Stimulated activated CD8-positive, alpha-beta memory T cell treated with anti-CD3 and anti-CD28 coated beads, Interleukin-4, amount 100 ng/mL, for 1 hour (primary cell): ENCODE data around the gene BRD3.

ENCODE experiments used
- DNase-seq, 2 donors: peaks; one replicate each; pipeline ENCODE4 v3.0.0-alpha.2; 2020; ENCODE audit warnings: low read depth in 2 of 2, low spot score in 1 of 2

Gene BRD3

DNA sequence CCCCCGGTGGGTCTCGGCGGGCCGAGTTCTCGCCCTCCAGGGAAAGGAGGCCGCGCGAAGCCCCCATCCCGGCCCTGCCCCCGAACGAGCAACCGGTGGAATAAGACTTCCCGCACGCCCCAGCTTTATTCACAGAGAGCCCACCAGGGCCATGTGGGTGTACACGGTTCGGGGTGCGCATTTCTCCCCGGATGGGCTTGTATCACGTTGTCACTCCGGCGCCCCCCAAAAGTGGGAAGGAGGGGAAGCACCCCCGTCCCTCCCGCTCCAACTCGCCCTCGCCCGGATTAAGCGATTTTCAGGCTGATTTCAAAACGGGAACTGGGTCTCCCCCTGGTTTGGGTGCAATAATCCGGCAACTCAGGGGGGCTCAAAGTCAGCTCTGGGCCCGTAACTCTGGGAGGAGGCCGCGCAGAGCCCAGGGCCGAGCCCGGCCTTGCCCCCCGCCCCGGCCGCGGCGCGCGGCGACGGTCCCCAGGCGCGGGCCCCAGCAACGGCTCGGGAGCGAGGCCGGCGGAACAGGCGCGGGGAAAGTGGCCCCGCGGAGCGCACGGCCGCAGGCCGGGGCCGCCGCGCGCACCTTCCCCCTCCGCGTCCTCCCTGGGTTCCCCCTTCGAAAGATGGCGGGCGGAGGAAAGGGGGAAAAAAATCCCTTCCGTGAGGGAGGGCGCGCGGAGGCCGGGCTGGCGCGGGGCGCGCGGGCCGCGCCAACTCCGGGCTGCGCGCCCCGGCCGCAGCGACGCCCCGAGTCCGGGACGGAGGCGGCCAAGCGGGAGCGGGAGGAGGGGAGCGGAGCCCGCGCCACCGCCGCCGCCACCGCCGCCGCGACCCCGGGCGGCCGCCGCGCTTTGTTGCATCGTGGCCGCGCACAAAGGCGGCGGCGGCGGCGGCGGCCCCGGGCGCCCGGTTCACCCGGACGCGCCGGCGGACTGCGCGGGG is 644 bp downstream of the BRD3 start:
- DNase-seq: no peak

DNA sequence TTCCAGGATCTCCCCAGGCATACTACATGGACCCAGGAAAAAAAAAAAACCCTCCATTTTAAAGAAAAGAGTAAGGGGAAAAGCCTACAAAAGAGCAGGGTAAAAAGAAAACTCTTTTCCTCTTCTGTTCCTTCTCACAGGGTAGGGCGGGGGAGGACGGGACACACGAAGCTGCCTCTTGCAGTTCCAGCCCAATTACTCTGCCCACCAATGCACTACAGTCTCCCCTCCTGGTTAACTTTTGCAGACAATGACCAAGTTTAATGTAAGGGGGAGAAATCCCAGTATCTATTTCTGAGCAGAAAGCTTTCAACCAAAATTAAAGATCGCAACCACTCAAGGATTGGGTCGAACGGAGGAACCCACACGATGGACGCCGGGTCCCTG is 1.3 kb downstream of the BRD3 start:
- no peak for DNase-seq

DNA sequence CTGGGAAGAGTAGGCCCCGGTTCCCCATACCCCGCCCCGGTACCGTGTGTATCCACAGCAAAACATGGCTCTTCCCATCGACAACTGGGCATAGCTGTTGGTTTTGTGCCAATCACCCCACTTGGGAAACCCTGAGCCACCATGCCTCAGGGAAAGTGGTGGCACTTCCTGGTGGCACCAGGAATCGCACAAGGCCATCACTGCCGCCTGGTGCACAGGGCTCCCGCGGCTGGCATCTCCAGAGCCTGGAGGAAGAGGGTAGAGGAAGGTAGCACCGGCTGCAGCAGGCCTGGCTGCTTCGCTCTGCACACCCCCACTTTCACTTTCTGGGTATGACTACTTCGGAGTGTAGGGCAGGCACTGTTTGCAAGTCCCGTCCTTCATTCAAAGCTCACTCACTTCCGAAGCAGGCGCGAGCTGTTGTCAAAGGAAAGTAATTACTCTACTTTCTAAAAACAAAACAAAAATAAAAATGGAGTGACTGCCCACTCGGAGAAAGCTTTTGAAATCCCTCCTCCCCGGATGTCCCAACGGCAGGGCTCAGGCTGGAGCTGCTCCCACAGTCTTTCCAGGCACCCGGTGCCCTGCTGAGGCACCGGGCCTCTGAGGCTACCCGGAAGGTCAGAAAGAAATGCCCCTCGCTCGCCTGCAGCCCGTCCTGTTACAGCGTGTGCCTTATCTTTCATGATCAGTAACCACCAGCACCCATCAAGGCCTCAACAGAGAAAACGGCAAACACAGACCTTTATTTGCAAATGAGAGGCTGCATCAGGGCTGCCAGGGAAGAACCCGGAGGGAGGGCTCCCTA is 2.0 kb downstream of the BRD3 start:
- peak in 1 of 2 donors; percentile 19 for DNase-seq

DNA sequence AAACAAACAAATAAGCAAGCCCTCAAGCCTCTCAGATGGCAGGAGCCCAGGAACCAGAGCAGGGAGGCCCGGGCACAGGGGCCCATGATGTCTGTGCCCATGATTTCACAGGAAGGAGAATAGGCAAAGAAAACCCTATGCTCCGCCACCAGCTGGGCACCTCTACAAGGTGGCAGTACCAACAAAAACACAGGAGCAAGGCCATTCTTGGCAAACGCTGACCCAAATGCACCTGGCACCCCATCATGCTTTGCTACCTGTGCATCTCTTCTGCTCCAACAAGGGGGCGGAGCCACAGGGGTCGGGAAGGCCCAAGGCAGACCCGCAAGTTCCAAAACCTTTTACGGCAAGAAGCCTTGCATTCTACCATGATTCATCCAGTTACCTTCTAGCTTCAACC is 3.1 kb downstream of the BRD3 start:
- no peak for DNase-seq

DNA sequence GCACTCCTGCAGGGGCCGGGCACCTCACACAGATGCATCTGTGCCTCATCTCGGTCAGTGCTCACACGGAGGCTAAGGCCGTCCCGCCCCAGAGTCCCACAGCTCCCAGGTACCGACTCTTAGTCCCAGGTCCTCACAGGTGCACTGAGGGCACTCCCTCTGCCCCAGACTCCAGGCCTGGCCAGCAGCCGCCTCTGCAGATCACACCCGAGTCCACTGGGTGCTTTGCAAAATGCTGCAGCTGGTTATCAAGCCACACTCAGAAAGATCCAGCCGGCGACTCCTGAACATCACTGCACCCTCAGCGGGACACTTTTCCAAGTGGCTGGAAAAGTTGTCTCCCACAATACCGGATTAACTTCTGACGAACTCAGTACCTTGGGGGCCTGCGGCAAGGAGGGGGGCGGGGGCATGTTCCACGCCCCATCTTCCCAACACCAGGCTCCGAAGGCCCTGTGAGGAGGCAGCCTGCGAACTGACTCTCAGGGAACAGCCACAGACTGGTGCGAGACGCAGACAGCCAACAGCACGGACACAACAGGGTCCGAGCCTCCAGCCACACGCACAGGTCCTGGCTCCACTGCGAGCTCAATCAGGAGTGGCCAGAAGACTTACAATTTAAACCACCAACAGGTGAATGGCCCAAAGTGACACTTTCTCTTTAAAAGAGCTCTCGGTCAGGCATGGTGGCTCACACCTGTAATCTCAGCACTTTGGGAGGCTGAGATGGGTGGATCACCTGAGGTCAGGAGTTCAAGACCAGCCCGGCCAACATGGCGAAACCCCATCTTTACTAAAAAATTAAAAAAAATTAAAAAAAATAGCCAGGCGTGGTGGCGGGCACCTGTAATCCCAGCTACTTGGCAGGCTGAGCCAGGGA is 4.0 kb downstream of the BRD3 start:
- DNase-seq: no peak

DNA sequence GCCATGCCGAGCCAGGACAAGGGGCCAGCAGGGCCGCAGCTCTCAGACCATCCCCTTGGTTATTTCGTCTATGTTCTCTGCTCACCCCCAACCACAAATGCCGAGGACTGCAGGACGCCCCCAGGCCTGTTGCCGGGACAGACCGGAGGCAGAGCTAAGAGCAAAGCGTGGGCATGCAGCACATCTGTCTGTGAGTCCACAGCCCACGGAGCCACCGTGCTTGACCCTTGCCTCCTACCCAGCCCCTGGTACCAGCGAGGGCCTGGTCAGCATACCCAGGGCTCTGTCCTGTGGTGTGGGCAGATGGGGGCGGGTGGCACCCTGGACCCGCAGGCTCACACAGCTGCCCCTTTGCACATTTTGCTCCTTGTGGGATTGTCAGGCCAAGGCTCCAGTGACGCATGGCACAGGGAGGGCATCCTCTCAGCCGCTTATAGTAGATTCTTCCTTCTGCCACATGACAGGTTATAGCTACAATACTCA is 4.7 kb downstream of the BRD3 start:
- no peak for DNase-seq

DNA sequence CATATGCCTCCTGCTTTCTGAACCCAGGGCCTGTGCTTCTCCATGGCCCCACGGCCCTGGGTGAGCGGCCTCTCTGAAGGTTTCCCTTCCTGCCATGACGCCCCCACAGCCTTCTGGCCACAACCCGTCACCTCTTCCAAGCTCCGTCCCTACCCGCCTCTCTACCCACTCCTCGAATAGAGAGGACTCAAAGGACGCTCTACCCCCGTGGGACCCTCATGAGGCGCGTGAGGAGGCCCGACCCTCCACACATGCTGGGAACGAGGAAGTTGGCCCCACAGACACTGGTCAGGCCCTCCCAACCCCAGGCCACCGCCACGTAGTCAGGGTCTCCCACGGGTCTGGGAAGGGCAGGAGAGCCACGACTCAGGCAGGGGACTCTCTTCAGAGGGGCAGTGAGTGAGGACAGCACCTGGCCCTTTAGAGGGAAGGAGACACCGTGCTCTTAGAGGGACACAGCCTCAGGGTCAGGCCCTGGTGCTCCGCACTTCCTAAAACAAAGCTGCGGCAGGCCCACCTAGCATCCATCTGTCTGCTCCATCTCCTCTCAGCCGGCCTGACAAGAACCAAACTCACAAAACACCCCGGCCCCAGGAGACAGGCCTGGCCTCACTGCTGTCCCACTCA is 5.3 kb downstream of the BRD3 start:
- DNase-seq: no peak

DNA sequence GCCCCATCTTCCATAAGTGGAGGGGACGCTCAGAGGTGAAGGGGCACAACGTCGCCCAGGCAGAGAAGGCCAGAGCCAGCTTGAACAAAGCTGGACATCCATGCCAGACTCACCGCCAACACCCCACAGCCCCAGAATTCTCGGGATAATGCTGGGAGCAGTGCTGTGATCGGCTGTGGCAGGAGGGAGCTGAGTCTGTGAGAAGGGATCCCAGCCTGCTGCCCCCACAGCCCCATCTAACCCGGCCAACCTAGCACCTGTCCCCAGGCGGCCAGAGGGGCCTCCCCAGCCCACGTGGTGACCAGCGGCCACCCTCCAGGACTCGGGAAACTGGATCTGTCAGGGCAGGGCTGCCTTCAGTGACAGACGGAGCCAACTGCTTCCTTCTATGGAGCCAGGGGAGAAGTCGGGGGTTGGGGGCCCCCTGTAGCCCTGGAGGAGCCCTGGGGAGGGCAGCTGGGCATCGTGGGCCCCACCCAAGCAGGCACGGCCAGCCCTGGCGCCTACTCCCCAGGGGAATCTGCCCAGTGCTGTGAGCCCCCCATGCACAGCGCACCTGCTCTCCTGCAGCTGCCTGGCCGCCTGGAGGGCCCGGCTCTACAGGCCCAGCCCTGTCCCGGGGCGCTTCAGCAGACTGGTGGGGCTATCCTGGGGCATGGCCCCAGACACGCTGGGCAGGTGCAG is 6.0 kb downstream of the BRD3 start:
- DNase-seq: no peak

DNA sequence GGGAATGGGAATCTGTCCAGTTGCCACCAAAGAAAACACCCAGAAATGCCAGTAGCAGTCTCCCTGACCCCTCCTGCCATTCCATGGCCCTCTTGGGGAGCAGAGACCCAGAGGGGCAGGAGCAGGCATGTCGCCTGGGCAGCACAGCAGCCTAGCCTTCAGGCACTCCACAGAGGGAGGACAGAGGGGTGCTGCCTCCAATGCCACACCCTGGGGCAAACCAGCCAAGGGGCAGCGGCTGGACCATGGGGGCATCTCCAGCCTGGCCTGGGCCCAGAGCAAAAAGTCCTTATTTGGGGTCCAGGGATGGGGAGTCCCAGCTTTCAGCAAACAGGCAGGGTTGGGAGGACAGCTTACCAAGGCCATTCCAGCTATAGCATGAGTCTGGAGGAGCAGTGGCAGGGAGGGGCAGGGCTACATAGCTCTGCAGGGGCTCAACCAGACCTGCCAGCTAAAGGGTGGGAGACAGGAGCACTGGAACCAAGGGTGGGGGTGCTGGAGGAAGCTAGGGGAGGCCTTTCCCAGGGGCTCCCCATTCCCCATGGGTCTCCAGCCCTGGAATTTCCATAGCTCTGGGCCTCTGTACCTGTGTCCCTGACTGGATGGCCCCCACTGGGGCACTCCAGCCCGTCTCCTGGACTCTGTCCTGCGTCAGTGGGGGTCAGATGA is 6.7 kb downstream of the BRD3 start:
- no peak for DNase-seq

DNA sequence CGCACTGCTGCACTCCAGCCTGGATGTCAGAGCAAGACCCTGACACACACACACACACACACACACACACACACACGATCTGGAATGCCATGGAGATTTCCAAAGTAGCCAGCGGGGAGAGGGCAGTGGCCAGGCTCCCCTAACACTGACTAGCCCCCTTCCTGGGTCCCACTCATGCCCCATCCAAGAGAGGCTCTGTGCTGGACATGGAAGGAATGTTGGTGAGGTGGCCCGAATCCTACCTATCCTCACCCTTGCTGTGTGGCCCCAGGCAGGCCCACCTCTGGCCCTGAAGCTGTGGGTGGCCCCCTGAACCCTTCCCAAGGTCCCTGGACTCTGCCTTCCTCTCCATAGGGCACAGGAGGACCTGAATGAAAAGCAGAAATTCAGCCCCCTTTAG is 7.3 kb downstream of the BRD3 start:
- DNase-seq: no peak

DNA sequence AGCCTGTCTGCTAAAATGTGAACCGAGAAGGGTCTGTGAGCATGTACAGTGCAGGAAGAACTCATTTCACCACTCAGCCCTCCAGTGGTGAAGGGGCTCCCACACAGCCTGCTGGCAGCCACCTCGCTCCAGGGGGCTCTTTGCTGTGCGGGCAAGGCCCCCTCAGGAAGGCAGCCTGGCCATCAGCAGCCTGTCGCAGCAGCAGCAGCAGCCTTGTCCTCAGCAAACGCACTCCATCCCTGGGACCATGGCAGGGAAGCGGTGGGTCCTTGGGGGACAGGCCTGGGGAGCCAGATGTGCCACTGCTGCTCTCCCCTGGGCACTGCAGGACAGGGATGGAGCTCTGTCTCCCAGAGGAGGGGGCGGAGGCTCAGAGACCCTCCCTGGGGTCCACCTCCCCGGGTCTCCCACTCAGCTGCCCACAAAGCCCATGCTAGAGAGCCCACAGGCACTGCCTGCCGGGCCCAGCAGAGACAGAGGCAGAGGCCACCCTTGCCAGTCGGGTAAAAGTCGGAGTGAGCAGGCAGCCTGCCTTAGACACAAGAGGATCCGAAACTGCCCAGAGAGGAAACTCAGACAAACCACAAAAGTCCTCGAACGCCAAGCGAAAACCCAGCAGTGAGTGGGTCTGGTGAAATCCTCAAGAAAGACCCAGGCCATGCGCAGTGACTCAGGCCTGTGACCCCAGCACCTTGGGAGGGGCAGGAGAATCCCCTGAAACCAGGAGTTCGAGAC is 8.0 kb downstream of the BRD3 start:
- no peak for DNase-seq

DNA sequence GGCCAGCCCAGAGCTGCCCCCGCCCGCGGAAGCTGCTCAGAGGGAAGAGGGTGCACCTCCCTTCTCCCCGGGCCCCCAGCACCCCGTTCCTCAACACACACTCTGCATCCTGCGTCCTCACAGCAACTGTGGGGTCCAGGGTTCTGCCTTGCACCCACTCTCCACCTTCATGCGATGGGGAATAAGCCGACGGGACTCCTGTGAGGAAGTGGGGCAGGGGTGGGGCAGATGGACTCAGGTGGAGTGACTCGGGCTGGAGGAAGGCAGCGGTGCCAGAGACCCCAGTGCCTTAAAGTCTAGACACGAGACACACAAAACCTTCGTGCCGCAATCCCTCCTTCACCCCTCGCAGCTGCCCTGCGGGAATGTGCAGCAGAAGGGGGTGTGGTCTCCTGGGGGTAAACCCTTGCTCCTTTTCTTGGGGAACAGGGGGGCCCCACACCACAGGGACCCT is 8.6 kb downstream of the BRD3 start:
- DNase-seq: no peak

DNA sequence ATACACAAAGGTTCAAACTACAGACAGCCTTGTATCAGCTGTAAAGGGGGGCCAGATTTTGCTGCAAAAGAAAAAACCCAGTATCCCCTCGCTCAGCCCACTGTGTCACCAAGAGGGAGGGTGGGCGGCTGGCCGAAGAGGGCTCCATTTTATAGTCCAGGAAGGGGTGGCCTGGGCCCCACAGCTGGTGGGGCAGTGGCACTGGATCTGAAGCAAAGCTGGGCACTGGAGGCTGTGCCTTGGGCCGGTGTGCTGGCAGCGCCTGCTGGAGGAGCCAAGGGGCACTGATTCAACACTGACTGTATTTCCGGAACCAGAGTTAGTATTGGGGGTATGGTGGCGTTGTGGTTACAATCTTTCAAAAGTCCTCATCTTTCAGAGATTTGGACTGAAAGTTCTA is 9.1 kb downstream of the BRD3 start:
- DNase-seq: no peak

DNA sequence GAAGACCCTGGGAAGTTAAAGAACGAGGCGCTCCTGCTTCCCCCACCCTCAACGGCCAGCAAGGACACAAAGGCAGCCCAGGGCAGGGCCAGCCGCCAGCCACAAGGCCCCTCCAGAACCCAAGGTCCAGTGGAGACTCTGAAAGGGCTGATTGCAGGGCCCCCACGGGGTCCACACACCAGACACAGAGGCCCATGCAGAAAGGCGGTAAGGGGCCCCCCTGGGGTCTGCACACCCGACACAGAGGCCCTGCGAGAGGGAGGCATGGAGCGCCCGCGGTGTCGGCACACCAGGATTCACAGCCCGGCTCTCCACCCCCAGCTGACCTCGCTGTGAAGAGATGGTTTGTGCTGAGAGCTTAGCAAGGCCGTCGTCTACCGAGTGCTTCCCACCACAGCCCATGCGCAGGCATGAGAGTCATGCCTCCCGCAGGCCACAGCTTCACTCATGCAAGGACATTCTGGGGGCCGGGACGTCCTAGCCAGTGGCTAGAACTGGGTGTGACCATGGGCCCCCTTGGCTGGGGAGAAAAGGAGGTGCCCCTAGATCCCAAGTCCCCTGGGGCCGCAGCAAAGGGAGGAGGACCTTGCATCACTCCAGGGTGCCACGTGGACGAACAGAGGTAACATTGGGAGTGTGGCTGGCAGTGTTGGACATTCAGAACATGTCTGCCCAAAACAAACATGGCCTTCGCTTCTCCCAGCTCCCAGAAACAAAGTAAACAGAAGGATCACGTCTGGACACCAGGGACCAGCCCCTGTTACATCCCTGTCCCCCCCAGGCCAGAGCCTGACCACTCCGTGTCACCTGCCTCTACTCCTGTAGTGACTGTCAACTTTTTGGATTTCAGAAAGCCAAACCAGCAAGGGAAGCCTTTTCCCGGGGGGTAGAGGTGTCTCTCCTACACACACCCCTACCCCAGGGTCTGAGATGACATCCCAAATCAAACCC is 9.8 kb downstream of the BRD3 start:
- DNase-seq: no peak

DNA sequence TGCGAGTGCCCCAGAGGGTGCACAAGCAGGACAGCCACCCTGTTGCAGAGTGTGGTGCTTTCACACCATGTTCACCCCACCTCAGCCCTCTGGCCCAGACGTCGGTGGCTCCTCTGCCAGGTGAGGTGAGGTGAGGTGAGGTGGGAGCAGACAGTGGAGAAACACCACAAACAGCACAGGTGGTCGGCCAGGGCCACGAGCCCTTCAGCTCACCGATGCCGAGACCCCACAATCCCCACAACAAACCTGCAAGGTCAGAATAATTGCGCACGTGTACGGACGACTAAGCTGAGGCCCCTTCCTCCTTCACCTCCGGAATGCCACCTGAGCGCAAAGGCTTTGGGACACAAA is 10.5 kb downstream of the BRD3 start:
- no peak for DNase-seq

DNA sequence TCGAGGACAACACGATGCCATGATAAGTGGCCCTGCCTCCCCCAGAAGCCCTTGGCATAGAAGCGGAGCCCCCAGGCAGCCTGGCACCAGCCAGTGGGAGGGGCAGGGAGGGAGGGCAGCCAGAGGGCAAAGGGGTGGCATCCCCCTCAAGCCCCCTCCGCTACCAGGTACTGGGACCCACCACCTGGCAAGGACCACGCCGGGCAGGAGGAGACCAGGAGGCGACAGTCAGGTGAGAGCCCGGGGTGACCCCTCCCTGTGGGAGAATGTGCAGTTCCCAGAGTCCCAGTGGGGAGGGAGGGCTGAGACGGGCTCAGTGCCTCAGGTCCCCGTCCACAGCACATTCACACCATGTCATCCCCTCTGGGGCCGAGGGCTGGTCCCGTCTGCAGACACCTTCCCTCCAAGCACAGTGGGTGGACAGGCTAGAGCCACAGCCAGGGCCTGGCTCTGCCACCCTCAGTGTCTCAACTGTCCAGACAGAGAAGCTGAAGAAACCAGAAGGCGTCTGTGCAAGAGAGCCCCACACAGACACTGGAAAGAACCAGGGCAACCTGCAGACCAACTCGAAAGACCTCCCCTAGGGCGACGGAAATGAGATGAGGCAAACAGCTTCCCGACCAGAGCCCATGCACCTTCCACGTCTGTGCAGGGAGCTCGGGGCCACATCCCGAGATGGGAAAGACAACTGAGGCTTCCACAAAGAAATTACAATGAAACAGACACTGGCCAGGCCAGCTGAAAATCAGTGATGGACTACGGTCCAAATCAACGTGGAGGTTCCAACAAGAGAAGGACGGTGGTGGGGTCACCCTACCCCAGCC is 11.1 kb downstream of the BRD3 start:
- no peak for DNase-seq

DNA sequence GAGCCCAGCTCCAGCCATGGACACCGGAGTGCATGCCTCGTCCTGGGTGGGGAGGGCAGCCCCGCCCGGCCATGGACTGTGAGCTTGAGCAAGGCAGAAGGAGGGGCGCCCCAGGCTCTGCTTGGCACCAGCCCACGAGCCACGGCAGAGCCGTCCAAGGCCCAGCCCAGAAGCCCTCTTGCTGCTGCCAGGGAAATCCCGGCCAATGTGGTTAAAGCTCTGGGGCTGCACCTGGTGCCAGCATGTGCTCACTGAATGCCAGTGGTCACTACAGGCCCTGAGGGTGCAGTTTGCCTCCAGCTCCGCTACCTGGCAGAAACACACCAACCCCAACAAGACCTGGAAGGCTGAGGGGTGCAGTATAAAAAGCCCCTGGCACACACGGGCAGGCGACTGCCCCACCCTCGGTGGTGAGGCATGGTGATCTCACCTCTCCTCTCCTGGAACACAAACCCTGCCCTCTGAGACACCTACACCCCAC is 11.8 kb downstream of the BRD3 start:
- DNase-seq: no peak
